Measurements from ENCODE around the gene MET. TPM values are rescaled to one million over a fixed set of nuclear protein-coding genes. Genes with fewer than 3 reads are reported as not detected.
"Not testable (repeated sequence)": the region's sequence is repeated elsewhere in the genome, so short reads cannot be mapped to it uniquely, and the experiment has no call there.

The MET gene
- total RNA-seq, 1 experiment from 2014 or later, result 242 TPM

DNA sequence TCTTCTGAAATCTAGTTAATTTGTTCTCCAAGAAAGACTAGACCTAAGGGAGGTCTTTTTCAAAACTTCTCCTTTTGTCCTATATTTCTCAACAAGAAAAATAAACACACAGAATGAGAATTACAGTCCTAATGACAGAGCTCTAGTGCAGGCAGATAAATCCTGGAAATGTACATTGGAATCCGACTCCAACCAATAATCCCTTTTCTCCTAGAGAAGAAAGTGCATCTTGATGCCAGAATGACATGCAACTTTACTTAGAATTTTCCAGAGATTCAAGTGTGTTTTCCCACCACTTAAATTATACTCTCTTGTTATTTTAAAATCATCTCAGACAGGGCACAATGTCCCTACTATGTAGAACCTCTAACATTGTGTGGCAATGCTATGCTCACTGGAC lies 68.2 kb downstream of the MET start:
- H3K9me3 Mint-ChIP-seq (ENCODE audit: low read depth, unreplicated experiment), result peaks cover 4% of the 10 kb centered on the region
- TF ChIP-seq, protein P1, sequence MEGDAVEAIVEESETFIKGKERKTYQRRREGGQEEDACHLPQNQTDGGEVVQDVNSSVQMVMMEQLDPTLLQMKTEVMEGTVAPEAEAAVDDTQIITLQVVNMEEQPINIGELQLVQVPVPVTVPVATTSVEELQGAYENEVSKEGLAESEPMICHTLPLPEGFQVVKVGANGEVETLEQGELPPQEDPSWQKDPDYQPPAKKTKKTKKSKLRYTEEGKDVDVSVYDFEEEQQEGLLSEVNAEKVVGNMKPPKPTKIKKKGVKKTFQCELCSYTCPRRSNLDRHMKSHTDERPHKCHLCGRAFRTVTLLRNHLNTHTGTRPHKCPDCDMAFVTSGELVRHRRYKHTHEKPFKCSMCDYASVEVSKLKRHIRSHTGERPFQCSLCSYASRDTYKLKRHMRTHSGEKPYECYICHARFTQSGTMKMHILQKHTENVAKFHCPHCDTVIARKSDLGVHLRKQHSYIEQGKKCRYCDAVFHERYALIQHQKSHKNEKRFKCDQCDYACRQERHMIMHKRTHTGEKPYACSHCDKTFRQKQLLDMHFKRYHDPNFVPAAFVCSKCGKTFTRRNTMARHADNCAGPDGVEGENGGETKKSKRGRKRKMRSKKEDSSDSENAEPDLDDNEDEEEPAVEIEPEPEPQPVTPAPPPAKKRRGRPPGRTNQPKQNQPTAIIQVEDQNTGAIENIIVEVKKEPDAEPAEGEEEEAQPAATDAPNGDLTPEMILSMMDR (IDR thresholded peaks at IDR 0.05; ENCODE audit: unreplicated experiment), result no peak
- intact Hi-C loops (cut with micrococcal nuclease; ENCODE audit: unreplicated experiment), result no loop called here
- peaks cover 4% of the 10 kb centered on the region for H3K4me1 Mint-ChIP-seq (ENCODE audit: low read depth, unreplicated experiment)
- H3K27me3 Mint-ChIP-seq (ENCODE audit: unreplicated experiment), result no peaks in the 10 kb centered on the region
- CTCF ChIA-PET, result no interaction called here
- peaks cover 59% of the 10 kb centered on the region for H3K36me3 Mint-ChIP-seq (ENCODE audit: insufficient read depth, unreplicated experiment)
- no TSS peak for BruUV-seq (replicated peaks)
- no peak for DNase-seq
- H3K27ac Mint-ChIP-seq (ENCODE audit: unreplicated experiment), result no peak overlapping the region
- H3K4me3 Mint-ChIP-seq (ENCODE audit: low read depth, unreplicated experiment), result no peak overlapping the region

DNA sequence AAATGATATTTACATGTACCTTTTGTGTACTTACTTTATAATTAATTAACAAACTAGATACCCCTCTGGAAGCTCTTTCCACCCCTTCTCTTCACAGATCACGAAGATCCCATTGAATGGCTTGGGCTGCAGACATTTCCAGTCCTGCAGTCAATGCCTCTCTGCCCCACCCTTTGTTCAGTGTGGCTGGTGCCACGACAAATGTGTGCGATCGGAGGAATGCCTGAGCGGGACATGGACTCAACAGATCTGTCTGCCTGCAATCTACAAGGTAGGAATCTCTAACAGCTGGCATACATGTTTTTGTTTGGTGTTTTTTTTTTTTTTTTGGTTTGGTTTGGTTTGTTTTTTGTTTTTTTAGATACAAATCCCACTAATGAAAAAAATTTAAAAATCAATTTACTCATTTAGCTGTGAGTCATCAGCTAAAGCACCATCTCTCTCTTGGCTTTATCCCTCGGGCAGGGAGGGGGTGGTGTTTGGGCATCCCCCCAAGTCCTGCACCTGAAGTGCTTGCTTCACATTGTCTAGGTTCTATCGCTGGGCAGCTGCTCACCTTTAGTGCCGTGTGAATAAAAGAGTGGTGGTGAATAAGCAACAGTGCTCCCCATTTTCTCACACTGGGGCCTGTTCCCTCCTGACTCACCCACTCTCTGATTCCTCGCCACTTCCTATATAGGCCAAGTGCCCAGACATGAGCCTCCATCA lies 68.9 kb downstream of the MET start:
- CTCF ChIA-PET, result no interaction called here
- intact Hi-C loops (cut with micrococcal nuclease; ENCODE audit: unreplicated experiment), result no loop called here
- Mint-ChIP-seq H3K9me3 (ENCODE audit: low read depth, unreplicated experiment) (peaks cover 4% of the 10 kb centered on the region), H3K27me3 (ENCODE audit: unreplicated experiment) (no peaks in the 10 kb centered on the region), H3K27ac (ENCODE audit: unreplicated experiment) (no peak overlapping the region), H3K36me3 (ENCODE audit: insufficient read depth, unreplicated experiment) (peaks cover 63% of the 10 kb centered on the region), H3K4me3 (ENCODE audit: low read depth, unreplicated experiment) (no peak overlapping the region), H3K4me1 (ENCODE audit: low read depth, unreplicated experiment) (no peaks in the 10 kb centered on the region)
- TF ChIP-seq, protein P1 (IDR thresholded peaks at IDR 0.05; ENCODE audit: unreplicated experiment), result no peak
- DNase-seq, result no peak
- no TSS peak for BruUV-seq (replicated peaks)

DNA sequence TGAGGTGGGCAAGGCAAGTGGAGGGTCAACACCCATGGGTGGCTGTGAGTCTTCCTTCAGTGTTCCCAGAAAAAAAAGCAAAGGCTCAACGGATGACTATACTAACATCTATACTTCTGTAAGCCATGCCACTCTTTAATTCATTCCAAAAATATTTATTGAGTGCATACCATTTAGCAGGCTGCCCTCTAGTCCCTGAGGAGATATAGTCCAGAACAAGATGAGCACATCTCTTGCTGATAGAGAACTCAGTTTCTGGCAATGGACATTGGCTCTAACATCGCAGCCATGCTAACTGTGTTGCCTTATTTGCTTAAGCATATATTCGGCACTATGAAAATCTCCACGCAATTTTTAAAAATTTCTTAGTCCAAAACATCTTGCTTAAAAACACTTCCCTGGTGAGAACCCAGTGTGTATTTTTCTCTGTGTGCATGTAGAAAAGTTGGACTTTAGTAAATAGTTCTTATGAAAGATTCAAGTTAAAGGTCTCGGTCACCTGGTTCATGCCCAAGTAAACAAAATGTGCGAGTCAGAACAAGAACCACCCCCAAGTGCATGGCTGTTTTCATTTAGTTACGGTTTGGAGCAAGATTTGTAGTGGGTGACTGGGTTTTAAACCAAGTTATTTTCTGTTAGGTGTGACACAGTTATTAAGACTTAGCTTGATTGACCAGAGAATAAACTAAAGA lies 69.8 kb downstream of the MET start:
- H3K4me3 Mint-ChIP-seq (ENCODE audit: low read depth, unreplicated experiment), result no peak overlapping the region
- no peaks in the 10 kb centered on the region for H3K4me1 Mint-ChIP-seq (ENCODE audit: low read depth, unreplicated experiment)
- H3K9me3 Mint-ChIP-seq (ENCODE audit: low read depth, unreplicated experiment), result peaks cover 4% of the 10 kb centered on the region
- BruUV-seq (replicated peaks), result no TSS peak
- H3K27me3 Mint-ChIP-seq (ENCODE audit: unreplicated experiment), result no peaks in the 10 kb centered on the region
- TF ChIP-seq, protein P1 (IDR thresholded peaks at IDR 0.05; ENCODE audit: unreplicated experiment), result no peak
- no peak overlapping the region for H3K27ac Mint-ChIP-seq (ENCODE audit: unreplicated experiment)
- peaks cover 66% of the 10 kb centered on the region for H3K36me3 Mint-ChIP-seq (ENCODE audit: insufficient read depth, unreplicated experiment)
- DNase-seq, result no peak
- CTCF ChIA-PET, result no interaction called here
- intact Hi-C loops (cut with micrococcal nuclease; ENCODE audit: unreplicated experiment), result no loop called here

DNA sequence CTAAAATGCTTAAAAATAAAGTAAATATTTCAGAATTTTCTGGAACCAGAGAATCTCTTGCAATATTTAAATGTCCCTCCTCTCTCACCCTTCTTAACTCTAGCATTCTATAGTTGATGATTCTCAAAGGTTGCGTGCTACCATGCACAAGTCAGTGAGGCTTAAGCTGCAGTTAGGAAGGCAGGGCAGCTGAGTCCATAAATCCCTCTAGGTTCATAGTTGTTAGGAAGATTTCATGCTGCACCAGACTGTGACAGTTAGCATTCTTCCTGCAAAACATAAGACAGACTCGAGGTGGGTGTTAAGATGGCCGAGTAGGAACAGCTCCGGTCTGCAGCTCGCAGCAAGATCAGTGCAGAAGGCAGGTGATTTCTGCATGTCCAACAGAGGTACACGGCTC lies 70.6 kb downstream of the MET start:
- H3K4me3 Mint-ChIP-seq (ENCODE audit: low read depth, unreplicated experiment), result no peak overlapping the region
- H3K9me3 Mint-ChIP-seq (ENCODE audit: low read depth, unreplicated experiment), result peaks cover 9% of the 10 kb centered on the region
- no peaks in the 10 kb centered on the region for H3K4me1 Mint-ChIP-seq (ENCODE audit: low read depth, unreplicated experiment)
- no peak for DNase-seq
- no TSS peak for BruUV-seq (replicated peaks)
- H3K27ac Mint-ChIP-seq (ENCODE audit: unreplicated experiment), result no peak overlapping the region
- H3K36me3 Mint-ChIP-seq (ENCODE audit: insufficient read depth, unreplicated experiment), result peaks cover 66% of the 10 kb centered on the region
- no peaks in the 10 kb centered on the region for H3K27me3 Mint-ChIP-seq (ENCODE audit: unreplicated experiment)
- intact Hi-C loops (cut with micrococcal nuclease; ENCODE audit: unreplicated experiment), result no loop called here
- TF ChIP-seq, protein P1 (IDR thresholded peaks at IDR 0.05; ENCODE audit: unreplicated experiment), result no peak
- CTCF ChIA-PET, result no interaction called here

DNA sequence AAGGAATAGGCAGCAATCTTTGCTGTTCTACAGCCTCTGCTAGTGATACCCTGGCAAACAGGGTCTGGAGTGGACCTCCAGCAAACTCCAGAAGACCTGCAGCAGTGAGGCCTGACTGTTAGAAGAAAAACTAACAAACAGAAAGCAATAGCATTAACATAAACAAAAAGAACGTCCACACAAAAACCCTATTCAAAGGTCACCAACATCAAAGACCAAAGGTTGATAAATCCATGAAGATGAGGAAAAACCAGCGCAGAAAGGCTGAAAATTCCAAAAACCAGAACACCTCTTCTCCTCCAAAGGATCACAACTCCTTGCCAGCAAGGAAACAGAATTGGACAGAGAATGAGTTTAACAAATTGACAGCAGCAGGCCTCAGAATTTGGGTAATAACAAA lies 71.8 kb downstream of the MET start:
- H3K27me3 Mint-ChIP-seq (ENCODE audit: unreplicated experiment); H3K27ac Mint-ChIP-seq (ENCODE audit: unreplicated experiment); DNase-seq; H3K4me1 Mint-ChIP-seq (ENCODE audit: low read depth, unreplicated experiment); CTCF ChIA-PET; BruUV-seq (replicated peaks); H3K4me3 Mint-ChIP-seq (ENCODE audit: low read depth, unreplicated experiment); intact Hi-C loops (cut with micrococcal nuclease; ENCODE audit: unreplicated experiment): not testable (repeated sequence)
- Mint-ChIP-seq H3K9me3 (ENCODE audit: low read depth, unreplicated experiment) (peaks cover 15% of the 10 kb centered on the region), H3K36me3 (ENCODE audit: insufficient read depth, unreplicated experiment) (peaks cover 72% of the 10 kb centered on the region)

DNA sequence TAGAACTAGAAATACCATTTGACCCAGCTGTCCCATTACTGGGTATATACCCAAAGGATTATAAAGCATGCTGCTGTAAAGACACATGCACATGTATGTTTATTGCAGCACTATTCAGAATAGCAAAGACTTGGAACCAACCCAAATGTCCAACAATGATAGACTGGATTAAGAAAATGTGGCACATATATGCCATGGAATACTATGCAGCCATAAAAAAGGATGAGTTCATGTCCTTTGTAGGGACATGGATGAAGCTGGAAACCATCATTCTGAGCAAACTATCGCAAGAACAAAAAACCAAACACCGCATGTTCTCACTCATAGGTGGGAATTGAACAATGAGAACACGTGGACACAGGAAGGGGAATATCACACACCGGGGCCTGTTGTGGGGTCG lies 74.4 kb downstream of the MET start:
- CTCF ChIA-PET; H3K27ac Mint-ChIP-seq (ENCODE audit: unreplicated experiment); H3K4me3 Mint-ChIP-seq (ENCODE audit: low read depth, unreplicated experiment); intact Hi-C loops (cut with micrococcal nuclease; ENCODE audit: unreplicated experiment); H3K4me1 Mint-ChIP-seq (ENCODE audit: low read depth, unreplicated experiment); DNase-seq; BruUV-seq (replicated peaks); H3K27me3 Mint-ChIP-seq (ENCODE audit: unreplicated experiment): not testable (repeated sequence)
- H3K9me3 Mint-ChIP-seq (ENCODE audit: low read depth, unreplicated experiment), result peaks cover 24% of the 10 kb centered on the region
- peaks cover 76% of the 10 kb centered on the region for H3K36me3 Mint-ChIP-seq (ENCODE audit: insufficient read depth, unreplicated experiment)

DNA sequence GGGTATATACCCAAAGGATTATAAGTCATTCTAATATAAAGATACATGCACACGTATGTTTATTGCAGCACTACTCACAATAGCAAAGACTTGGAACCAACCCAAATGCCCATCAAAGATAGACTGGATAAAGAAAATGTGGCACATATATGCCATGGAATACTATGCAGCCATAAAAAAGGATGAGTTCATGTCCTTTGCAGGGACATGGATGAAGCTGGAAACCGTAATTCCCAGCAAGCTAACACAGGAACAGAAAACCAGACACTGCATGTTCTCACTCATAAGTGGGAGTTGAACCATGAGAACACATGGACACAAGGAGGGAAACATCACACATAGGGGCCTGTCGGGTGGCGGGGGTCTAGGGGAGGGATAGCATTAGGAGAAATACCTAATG lies 79.1 kb downstream of the MET start:
- H3K36me3 Mint-ChIP-seq (ENCODE audit: insufficient read depth, unreplicated experiment), result peaks cover 65% of the 10 kb centered on the region
- H3K4me1 Mint-ChIP-seq (ENCODE audit: low read depth, unreplicated experiment); H3K27me3 Mint-ChIP-seq (ENCODE audit: unreplicated experiment); intact Hi-C loops (cut with micrococcal nuclease; ENCODE audit: unreplicated experiment); DNase-seq; CTCF ChIA-PET; H3K27ac Mint-ChIP-seq (ENCODE audit: unreplicated experiment); BruUV-seq (replicated peaks); H3K4me3 Mint-ChIP-seq (ENCODE audit: low read depth, unreplicated experiment): not testable (repeated sequence)
- peaks cover 20% of the 10 kb centered on the region for H3K9me3 Mint-ChIP-seq (ENCODE audit: low read depth, unreplicated experiment)

All from Calu3 (cell line).